Skeletal muscle cell (primary cell): Measurements from ENCODE around the gene HMCES.
"Not testable (repeated sequence)": the region's sequence is repeated elsewhere in the genome, so short reads cannot be mapped to it uniquely, and the experiment has no call there.

ENCODE experiments used
- DNase-seq: peaks from one replicate; pipeline ENCODE4 v3.0.0-alpha.2; 2010; ENCODE audit warnings: low read depth
- H3K4me3 ChIP-seq: 2 replicates; pipeline ENCODE4 v1.5.1; 2011; ENCODE audit warnings: low read depth, mild to moderate bottlenecking, control low read depth, low read length, moderate library complexity

Gene HMCES

DNA sequence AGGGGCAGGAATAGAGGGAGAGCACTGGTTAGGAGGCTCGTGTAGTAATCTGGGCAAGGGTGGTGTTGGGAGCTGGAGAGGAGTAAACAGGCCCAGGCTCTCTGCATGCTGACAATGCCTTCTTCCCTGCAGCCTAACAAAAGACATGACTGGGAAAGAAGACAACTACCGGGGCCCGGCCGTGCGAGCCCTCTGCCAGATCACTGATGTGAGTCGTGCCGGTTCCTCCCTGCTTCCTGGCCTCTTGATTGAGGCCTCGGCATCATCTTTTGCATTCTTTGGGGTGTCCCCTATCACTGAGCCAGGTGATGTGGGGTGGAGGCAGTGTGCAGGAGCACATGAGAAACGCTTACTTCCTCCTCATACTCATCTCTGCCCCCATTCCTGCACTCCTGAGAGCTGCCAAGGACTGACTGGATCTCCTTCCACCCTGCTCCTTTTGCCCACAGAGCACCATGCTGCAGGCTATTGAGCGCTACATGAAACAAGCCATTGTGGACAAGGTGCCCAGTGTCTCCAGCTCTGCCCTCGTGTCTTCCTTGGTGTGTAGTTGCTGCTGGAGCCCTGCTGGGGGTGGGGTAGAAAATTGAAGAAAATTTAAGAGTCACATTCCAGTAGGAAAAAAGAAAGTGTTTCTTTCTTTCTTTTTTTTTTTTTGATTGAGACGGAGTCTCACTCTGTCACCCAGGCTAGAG, 24.0 kb upstream of the HMCES start:
- no peak for DNase-seq
- H3K4me3 ChIP-seq = no peak overlapping the region

DNA sequence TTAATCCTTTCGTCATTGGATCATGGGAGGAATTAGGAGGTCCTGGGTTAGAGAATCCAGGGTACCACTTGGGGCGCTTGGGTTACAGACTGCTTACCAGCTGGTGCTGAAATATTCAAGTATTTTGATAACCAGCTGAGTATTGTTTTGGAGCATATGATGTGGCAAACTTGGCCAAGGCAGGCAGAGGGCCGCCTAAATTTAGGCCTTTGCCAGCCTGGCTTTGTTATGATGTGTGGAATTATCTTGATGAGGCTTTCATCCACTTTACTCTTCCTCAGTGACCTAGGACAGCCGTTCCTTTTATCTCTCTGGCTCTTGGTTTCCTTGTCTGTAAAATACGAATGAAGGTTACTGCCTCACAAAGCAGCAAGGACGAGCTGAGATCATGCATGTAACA, 22.4 kb upstream of the HMCES start:
- H3K4me3 ChIP-seq = no peak overlapping the region
- DNase-seq = no peak

DNA sequence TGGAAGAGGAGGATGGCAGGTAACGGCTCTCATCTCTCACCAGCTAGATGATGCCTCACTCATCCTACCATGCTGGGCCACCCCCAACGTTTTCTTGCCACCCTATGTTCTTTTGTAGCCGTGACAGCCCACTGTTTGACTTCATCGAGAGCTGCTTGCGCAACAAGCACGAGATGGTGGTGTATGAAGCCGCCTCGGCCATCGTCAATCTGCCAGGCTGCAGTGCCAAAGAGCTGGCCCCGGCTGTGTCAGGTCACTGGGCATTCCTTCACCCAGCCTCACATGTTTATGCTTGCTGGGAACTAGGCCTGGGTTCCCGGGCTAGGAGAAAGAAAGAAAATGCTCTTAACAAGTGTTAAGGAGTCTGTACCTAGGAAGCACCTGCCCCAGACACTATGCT, 21.1 kb upstream of the HMCES start:
- DNase-seq = no peak
- H3K4me3 ChIP-seq = no peak overlapping the region

DNA sequence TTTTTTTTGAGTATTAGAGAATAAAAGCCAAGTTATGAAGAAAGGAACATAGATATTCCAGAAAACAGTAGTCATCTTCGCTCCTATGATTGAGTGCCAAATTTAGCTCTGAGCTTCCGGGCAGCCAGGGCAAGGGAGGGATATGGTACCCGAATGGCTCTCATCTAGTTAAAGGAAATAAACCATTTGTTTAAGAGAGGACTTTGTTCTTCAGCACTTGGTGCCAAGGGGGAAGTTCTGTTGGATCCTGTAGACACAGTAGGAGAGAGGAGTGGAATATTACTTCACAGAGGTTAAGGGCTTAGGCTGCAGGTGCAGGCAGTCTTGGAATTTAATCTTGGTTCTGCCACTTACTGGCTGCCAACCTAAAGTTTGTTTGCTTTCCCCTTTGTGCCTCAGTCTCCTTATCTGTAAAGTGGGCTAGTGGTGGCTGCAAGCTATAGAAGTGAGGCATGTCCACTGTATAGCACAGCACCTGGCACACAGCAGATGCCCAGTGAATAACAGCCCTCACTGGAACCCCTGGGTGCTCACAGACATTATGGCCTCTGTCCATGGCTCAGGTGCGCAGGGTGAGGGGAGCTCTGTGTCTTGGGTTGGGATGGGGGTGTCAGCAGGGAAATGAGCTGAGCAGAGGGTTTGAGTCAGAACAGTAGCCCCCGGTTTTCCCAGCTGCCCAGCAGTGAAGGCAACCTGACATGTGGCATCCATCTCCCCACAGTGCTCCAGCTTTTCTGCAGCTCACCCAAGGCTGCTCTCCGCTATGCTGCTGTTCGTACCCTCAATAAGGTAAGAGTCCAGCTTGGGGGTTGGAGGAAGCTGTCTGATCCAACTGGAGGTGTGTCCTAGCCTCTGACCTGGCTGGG, 18.8 kb upstream of the HMCES start:
- DNase-seq = no peak
- H3K4me3 ChIP-seq = no peak overlapping the region

DNA sequence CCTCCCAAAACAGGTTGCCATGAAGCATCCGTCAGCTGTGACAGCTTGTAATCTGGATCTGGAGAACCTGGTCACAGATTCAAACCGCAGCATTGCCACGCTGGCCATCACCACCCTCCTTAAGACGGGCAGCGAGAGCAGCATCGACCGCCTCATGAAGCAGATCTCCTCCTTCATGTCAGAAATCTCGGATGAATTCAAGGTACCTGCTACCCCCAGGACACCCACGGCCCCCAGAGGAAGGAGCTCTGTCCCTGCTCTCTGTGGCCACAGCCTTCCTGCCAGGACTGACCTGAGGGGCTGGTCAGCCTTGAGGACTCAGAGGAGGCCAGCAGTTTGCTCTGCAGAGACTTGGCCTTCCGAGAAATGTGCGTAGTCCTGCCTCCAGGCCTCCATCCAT, 18.1 kb upstream of the HMCES start:
- H3K4me3 ChIP-seq = no peak overlapping the region
- DNase-seq = no peak

DNA sequence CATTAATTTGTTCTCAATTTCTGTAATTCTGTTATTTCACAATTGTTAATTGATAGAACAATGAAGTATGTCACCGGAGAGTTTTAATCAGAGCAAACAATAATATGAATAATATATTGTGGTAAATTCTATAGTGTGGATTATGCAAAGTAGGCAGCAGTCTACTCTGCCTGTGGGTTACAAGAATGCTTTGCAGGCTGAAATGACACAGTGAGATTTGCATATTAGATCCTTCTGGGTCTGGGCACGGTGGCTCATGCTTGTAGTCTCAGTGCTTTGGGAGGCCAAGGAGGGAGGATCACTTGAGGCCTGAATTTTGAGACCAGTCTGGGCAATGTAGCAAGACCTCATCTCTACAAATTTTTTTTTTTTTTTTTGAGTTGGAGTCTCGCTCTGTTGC, 16.8 kb upstream of the HMCES start:
- no peak for DNase-seq
- H3K4me3 ChIP-seq = no peak overlapping the region

DNA sequence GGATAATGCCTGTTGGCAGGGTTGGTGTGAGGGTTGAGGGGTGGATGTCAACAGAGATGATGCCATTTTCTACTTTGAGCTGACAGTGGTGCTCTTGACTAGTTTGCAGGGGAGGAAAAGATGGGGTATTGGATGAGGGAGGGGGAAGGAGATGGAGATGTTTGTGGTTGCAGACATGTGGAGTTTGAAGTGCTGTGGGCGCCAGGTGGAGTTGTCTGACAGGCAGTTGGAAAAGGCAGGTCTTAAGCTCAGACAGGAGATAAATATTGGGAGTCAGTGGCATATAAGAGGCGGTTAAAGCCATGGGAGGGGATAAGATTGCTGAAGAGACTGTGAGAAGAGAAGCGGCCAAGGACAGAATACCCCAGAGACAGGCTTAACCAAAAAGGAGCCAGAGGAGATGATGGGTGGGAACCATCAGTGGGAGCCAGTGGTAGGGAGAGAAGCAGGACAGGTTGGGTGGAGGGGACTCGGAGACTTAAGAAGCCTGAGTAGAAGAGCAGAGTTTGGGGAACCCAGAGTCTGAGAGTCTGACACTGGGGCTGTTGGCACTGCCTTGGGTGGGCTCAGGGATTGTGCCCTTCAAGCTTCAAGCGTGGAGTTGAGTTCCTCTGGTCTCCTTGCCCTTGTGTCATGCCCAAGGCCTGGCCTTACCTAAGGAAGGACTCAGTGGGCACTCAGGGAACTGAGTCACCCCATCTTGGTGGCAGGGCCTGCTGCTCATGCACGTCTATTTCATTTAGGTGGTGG, 15.3 kb upstream of the HMCES start:
- no peak for DNase-seq

DNA sequence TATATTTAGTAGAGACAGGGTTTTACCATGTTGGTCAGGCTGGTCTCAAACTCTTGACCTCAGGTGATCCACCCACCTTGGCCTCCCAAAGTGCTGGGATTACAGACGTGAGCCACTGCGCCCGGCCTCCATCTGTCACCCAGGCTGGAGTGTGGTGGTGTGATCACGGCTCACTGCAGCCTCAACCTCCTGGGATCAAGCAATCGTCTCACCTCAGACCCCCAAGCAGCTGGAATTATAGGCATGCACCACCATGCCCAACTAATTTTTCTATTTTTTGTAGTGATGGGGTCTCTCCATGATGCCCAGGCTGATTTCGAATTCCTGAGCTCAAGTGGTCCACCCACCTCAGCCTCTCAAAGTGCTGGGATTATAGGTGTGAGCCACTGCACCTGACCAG, 13.7 kb upstream of the HMCES start:
- not testable (repeated sequence) for DNase-seq, H3K4me3 ChIP-seq

More for the DNA sequence above, 15.3 kb upstream of the HMCES start:
- no peak overlapping the region for H3K4me3 ChIP-seq

DNA sequence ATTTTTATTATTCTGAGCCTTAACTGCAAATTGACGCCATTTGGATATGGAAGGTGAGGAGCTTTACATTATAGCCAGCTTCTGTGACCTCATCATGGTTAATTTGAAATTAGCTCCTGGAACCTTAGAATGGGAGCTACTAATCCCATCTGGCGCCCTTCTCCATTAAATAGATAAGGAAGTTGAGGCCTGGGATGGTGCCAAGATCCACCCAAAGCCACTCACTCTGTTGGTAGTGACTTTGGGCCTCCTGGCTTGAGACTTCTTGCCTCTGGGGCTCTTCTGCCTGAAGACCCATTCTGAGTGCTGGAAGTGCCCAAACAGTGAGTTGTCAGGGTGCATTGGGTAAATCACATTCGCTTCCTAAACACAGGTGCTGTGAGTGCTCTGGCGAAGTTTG, 12.0 kb upstream of the HMCES start:
- no peak for DNase-seq
- H3K4me3 ChIP-seq = no peak overlapping the region

DNA sequence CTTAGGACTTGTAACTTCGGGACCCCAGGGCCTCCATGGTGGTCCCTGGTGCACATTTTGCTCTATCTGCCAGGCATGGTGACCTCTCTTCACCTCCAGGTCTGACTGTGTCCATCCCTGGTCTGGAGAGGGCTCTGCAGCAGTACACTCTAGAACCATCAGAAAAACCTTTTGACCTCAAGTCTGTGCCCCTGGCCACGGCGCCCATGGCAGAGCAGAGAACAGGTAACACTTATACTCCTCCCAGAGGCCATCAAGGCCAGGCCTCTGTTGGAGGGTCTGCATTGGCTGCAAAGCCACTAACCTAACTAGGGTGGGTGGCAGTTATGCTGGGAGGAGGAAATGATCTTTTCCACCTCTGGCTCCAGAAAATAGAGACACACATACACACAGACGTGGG, 10.3 kb upstream of the HMCES start:
- no peak overlapping the region for H3K4me3 ChIP-seq
- no peak for DNase-seq

DNA sequence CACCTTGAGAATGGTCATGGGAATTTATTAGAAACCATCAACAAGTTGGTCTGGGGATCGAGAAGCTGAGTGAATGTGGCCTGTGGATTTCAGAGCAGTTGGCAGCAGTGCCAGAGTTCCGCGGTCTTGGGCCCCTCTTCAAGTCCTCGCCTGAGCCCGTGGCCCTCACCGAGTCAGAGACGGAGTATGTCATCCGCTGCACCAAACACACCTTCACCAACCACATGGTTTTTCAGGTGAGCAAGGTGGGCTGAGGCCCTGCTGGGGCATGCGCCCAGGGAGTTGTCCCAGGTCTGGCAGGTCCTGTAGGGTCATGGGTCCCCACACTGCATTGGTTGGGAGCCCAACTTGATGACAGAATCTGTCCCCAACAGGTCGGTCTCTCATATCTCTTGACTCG, 7.0 kb upstream of the HMCES start:
- DNase-seq = no peak
- no peak overlapping the region for H3K4me3 ChIP-seq

DNA sequence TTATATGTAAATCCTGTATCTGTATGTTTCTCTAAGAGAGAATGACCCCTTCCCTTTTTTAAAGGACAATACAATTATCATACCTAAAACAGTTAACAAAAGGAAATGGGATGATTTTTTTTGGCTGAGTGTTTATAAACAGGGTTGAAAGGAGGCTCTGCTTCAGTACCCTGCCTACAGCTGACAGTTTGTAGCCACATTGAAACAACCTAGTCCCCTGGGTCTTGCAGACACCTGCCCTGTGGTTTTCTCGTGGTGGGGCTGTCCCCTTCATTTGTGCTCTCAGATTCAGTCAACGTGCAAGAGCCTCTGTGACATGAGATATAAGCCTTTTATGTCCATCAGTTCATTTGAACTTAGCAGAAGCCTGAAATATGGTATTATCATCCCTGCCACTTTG, 2.3 kb upstream of the HMCES start:
- no peak for DNase-seq

DNA sequence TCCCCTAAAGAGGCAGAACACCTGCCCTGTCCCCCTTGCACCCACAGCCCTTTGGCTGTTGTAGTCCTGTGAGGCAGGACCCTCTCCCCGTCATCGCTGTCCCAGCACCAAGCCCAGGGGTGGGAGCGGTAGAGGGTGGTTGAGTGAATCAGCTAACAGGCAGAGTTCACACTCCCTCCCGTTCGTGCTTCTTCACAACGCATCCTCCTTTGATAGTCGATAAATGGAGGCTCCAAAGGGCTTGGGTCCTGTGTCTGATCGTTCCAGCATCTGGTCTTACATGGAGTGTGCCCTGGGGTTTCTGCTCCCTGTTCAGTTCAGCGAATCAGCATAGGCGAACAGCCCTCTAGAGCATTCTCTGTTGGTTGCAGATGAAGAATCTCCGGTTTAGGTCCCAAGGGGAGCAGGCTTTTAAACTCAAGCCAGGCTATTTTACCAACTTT, 820 bp upstream of the HMCES start:
- no peak for DNase-seq
- peak overlapping the region; percentile 86 for H3K4me3 ChIP-seq

More for the DNA sequence above, 2.3 kb upstream of the HMCES start:
- no peak overlapping the region for H3K4me3 ChIP-seq

DNA sequence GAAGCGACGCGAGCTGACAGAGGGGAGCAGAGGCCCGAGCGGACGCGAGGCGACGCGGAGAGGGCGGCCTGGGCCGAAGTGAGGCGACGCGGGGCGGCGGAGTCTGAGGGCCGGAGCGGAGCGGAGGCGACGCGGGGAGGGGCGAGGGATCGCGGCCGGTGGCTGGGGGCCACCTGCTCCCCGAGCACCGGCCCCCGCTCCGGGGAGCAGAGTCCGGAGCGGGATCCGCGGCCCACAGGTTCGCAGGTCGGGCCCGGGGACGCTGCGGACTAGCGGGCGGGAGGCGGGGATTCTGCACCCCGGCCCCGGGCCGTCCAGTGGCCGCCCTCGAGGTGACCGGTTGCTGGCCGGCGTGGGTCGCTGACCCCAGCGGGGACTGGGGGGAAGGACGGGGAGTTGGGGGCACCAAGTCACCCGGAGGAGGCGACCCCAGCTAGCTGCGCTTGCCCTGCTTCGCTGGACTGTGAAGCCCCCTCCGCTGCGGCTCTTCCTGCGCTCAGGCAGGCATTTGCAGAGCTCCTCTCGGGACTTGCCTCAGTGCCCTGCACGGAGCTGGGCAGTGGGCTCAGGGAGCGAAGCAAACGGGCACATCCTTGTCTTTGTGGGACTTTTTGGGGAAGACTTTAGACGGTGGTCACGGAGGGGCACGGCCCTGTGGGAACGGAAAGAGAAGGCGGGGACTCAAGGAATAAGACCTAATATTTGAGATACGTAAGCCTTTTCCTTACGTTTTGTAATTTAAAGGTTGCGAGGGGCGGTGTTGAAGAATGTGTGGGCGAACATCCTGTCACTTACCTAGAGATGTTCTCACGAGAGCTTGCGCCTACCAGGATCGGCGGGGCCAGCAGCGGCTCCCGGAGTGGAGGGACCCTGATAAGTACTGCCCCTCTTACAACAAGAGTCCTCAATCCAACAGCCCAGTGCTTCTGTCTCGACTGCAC, 566 bp downstream of the HMCES start:
- peak overlapping the region; percentile 86 for H3K4me3 ChIP-seq
- peak; percentile 39 for DNase-seq

DNA sequence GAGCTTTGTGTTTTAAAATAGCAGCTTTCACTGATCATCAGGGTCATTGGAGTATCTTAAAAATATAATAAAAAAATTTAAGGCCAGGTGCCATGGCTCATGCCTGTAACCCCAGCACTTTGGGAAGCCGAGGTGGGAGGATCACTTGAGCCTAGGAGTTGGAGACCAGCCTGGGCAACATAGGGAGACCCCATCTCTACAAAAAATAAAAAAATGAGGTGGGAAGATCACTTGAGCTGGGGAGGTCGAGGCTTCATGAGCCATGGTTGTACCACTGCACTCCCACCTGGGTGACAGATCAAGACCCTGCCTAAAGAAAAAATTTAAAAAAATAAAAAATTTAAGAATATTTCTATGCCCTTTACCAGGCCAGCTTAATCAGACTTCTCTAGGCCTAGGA, 1.5 kb downstream of the HMCES start:
- peak overlapping the region; percentile 86 for H3K4me3 ChIP-seq
- DNase-seq = no peak

DNA sequence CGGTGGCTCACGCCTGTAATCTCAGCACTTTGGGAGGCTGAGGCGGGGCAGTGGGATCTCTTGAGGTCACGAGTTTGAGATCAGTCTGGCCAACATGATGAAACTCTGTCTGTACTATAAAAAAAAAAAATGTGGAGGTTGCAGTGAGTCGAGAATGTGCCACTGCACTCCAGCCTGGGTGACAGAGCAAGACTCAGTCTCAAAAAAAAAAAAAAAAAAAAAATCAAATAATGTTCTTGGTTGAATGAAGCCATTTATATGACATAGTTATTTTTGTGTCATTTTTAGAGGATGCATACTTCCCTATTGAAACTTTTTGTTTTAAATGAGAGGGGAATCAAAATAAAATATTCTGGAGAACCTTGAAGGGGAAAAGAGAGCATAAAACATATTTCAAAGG, 3.1 kb downstream of the HMCES start:
- no peak overlapping the region for H3K4me3 ChIP-seq
- no peak for DNase-seq

DNA sequence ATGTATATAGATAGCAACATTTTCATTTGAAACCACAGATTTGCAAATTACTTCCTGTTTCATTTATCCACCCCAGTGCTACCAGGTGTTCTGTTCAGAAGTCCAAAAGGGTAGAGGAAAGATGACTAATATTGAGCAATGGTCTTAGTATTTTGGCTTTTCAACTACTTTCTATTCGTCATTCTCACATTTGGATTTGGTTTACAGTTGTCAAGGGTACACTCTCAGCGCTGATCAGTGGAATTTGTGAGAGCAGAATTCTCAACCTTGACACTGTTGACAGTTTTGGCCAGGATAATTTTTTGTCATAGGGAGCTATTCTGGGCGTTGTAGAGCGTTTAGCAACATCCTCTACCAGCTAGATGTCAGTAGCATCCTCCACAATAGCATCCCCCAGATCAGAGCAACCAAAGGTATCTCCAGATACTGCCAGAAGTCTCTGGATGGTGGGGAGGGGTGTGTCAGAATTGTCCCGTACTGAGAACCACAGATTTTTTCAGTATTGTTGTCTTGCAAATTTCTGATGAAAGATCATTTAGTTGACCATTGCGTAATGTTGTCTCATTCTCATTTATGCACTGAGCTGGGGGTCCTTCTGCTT, 4.2 kb downstream of the HMCES start:
- no peak overlapping the region for H3K4me3 ChIP-seq
- DNase-seq = no peak

DNA sequence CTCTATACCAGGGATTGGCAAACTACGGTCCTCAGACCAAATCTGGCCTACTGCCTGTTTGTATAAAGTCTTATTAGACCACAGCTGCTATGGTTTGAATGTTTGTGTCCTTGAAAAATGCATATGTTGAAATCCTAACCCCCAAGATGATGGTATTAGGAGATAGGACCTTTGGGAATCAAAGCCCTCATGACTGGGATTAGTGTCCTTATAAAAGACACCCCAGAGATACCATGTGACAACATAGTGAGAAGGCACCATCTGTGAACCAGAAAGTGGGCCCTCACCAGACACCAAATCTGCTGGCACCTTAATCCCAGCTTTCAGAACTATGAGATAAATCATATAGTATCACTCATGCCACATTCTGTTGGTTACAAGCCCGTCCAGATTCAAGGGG, 7.4 kb downstream of the HMCES start:
- H3K4me3 ChIP-seq = no peak overlapping the region
- DNase-seq = no peak

DNA sequence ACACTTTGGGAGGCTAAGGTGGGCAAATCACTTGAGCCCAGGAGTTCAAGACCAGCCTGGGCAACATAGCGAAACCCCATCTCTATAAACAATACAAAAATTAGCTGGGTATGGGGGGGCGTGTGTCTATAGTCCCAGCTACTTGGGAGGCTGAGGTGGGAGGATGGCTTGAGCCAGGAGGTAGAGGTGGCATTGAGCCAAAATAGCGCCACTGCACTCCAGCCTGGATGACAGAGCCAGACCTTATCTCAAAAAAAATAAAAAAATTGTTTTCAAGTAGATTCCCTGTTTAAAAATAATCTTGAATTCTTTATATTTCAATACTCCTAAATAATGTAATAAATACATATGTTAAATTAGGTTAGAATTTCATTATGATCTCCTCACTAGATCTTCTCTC, 9.8 kb downstream of the HMCES start:
- DNase-seq = no peak
- H3K4me3 ChIP-seq = no peak overlapping the region
